OCI-LY7 (cell line): ENCODE data around the gene NPY4R2.
"Not testable (repeated sequence)": the region's sequence is repeated elsewhere in the genome, so short reads cannot be mapped to it uniquely, and the experiment has no call there.

Experiments used
- EZH2phosphoT487 ChIP-seq: fragments of 200-600 bp; sonication (generic); IDR thresholded peaks from 2 replicates; pipeline ENCODE4 v1.6.1; 2018; ENCODE audit warnings: low read depth, borderline replicate concordance, mild to moderate bottlenecking, mixed run types, antibody characterized with exemption, low read length, moderate library complexity, mixed read lengths
- TF ChIP-seq, protein P1 (sequence below): fragments of 200-600 bp; sonication (generic); conservative IDR thresholded peaks from 2 replicates; pipeline ENCODE4 v1.5.1; 2014; ENCODE audit warnings: mild to moderate bottlenecking, antibody characterized with exemption, low read length, moderate library complexity, mixed read lengths

DNA sequence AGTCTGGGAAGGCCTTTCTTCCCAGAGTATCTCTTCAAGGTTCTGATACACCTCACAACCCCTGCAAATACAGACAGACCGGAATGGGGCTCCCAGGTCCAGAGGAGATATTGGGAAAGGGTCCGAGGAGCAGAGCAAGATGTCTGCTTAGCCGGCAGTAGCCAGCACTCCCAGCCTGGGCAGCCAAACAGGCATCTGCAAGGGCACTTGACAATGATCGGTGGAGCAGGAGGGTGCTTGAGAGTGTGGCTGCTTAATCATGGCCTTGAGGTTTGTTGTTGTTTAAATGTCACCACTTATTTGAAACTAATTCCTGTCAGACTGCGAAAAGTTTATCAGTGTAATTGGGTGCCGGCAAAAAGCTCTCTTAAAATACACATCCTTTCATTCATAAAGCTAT, 15.0 kb downstream of the NPY4R2 start:
- TF ChIP-seq, protein P1, sequence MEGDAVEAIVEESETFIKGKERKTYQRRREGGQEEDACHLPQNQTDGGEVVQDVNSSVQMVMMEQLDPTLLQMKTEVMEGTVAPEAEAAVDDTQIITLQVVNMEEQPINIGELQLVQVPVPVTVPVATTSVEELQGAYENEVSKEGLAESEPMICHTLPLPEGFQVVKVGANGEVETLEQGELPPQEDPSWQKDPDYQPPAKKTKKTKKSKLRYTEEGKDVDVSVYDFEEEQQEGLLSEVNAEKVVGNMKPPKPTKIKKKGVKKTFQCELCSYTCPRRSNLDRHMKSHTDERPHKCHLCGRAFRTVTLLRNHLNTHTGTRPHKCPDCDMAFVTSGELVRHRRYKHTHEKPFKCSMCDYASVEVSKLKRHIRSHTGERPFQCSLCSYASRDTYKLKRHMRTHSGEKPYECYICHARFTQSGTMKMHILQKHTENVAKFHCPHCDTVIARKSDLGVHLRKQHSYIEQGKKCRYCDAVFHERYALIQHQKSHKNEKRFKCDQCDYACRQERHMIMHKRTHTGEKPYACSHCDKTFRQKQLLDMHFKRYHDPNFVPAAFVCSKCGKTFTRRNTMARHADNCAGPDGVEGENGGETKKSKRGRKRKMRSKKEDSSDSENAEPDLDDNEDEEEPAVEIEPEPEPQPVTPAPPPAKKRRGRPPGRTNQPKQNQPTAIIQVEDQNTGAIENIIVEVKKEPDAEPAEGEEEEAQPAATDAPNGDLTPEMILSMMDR = not testable (repeated sequence)
- not testable (repeated sequence) for TF ChIP-seq EZH2phosphoT487
